Stimulated activated CD4-positive, alpha-beta T cell treated with anti-CD3 and anti-CD28 coated beads, Interleukin-15, amount 100 ng/mL, for 48 hours (primary cell): ENCODE measurements around the gene QKI.

Experiments
- DNase-seq, 2 donors: peaks; one replicate each; pipeline ENCODE4 v3.0.0-alpha.2; 2020; ENCODE audit warnings: low read depth in 2 of 2

Gene QKI

GRCh38 chr6:163613668-163614067 is 199.2 kb downstream of the QKI start:
- no peak for DNase-seq

DNA sequence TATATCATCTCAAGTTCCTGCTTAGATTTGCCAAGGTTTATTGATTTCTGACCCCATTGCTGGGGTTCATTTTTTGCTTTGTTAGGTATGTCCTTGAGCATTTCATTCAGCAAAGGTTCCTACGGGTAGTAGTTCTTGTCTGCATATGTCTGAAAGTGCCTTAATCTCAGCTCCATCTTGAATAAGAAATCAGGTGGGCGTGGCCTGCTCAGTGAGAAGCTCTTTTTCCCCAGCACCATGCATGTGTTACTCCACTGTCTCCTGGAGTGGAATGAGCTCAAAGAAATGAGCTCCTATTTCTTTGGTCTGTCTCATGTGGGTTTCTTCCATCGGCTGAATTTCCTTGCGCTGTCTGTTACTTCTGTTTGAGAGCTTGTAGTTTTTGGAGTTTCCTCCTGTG is 201.9 kb downstream of the QKI start:
- DNase-seq = no peak

DNA sequence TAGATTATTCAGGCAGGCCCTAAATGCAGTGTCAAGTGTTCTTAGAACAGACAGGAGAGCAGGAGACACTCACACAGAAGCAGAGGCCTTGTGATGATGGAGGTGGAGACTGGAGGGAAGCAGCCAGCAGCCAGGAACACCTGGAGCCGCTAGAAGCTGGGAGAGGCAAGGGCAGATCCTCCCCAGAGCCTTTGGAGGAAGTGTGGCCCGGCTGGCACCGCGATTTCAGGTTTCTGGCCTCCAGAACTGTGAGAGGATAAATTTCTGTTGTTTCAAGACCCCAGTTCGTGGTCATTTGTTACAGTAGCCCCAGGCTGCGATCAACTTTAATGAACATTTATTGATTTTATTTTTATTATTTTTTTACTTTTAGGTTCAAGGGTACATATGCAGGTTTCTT is 203.0 kb downstream of the QKI start:
- no peak for DNase-seq

DNA sequence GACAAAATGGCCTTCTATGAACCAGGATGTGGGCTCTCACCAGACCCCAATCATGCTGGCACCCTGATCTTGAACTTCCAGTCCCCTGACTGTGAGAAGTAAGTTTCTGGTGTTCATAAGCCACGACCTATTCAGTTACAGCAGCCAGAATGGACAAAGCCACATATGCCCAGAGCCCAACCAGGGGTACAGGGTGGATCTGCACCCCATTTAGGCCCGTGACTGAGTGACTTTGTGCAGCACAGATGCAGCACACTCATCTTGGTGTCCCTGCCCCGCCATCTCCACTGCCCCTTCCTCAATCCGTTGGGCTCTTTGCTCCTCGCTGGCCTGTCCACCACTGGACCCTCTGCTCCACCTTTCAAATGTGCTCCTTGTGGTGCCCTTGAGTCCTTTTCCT is 205.6 kb downstream of the QKI start:
- DNase-seq = no peak

GRCh38 chr6:163620670-163621330 is 206.3 kb downstream of the QKI start:
- DNase-seq = no peak

GRCh38 chr6:163625265-163625664 is 210.7 kb downstream of the QKI start:
- DNase-seq = no peak

- no peak for DNase-seq
Observed at GRCh38 chr6:163626073-163626867, 211.8 kb downstream of the QKI start.

DNA sequence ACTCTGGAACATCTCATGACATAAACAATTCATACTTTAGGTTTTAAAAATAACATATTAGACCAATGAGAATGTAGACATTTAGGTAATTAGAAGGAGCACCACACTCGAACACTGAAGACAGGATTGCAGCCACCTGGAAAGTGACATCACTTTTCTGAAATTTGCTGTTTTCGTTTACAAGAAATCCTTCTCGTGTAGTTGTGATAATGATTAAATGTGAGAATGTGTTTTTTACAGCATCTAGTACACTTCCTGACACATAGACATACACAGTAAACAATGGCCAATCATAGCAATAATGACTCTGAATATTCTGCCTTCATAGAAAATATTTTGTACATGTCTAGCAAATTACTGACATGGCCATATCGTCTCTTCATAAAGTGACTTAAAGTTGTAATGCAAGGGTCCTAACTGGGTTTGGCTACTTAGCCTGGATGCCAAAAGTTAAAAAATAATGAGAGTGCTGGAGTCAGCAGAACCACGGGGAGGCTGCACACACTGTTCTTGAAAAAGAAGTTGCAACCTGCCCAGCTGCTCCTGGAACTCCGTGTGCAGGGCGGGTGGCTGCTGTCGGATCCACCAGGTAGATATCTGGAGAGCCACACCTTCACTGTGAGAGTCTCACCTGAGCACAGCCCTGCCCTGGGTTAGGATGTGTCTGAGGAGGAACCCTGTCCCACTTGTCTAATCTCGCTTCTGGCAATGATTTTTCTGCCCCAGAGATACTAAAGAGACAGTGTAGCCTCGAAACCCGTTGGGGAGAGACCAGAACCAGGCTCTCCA is 212.9 kb downstream of the QKI start:
- DNase-seq = no peak
